GM18505 (cell line): Measurements from ENCODE around the gene NXT1.

Experiments used
- ATAC-seq: cut with Tn5 transposase; IDR thresholded peaks from one replicate; pipeline ENCODE4 v1.9.1; 2021; ENCODE audit not compliant: unreplicated experiment
- POLR2A ChIP-seq: IDR thresholded peaks from 4 replicates; pipeline ENCODE4 v1.6.1; 2011; ENCODE audit warnings: borderline replicate concordance; ENCODE audit not compliant: insufficient read depth, insufficient read length; ENCODE audit errors: extremely low read depth

The NXT1 gene

DNA sequence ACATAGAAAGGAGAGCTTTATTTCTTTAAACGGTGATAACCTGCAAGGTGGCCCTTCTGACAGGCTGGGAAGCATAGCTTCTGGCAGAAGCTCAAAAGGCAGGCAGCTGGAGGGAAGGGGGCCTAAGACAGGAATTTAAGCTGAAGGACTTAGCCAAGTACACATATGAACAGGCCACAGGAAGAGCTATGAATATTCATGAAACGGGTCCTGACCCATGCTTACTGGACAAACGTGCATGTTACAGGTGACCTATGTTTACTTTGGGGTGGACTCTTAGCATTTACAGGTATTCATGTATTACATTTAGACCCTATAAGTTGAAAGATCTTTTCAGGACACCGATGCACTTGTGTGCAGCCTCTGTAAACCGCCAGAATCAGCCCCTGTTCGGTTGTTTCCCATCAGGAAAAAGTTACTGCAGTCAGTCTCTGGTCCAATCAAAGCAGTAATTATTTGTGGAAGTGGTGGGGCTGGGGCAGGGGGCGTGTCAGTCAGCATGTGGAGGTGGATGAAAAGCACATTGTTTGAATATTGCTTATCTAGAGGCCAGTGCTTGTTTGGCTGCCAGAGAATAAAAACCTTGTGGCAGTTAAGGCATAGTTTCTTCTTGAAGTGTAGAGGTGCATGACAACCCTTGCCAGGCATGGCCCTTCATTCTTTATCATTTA is 8.5 kb downstream of the NXT1 start:
- ATAC-seq: no peak
- no peak for TF ChIP-seq POLR2A

DNA sequence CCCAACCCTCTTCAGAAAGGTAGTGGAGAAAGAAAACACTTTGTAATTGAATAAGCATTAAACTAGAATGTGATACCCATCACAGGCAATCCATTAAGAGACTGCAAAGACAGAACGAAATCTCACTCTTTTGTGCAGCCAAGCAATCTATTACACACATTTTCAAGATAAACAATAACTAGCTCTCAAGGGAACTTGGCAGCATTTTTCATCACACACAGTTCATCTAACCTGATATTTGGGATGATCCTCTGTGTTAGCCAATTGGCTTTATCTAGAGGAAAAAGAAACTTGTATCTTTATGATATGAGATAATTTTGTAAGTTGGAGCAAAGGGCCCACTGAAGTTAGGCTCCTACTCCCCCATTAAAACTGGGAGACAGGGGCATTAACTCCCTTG is 9.9 kb downstream of the NXT1 start:
- ATAC-seq: no peak
- no peak for TF ChIP-seq POLR2A

DNA sequence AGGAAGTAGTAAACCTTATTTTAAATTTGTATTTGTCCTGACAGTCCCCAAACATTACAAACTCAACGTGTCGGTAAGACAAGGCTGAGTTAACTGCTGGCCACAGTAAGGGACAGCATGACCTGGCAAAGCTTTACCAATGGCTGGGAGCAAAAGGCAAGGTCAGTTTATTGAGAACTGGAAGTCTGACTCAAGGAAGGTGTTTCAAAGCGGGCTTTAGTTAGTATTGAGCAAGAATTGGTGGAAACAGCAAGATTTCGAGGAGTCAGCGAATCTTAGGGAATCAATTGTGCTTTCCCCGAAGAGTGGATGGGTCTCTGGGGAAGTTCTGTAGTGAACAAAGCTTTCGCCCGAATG is 10.5 kb downstream of the NXT1 start:
- no peak for TF ChIP-seq POLR2A
- ATAC-seq: no peak

- TF ChIP-seq POLR2A: peak; percentile 85
- peak; percentile 55 for ATAC-seq
Observed at GRCh38 chr20:23361476-23362391, 11.1 kb downstream of the NXT1 start, which contains the start of gene GZF1. Gene GZF1 (plus strand): TSS chr20:23362182. CDS start chr20:23364384, 2,202 bp downstream.

DNA sequence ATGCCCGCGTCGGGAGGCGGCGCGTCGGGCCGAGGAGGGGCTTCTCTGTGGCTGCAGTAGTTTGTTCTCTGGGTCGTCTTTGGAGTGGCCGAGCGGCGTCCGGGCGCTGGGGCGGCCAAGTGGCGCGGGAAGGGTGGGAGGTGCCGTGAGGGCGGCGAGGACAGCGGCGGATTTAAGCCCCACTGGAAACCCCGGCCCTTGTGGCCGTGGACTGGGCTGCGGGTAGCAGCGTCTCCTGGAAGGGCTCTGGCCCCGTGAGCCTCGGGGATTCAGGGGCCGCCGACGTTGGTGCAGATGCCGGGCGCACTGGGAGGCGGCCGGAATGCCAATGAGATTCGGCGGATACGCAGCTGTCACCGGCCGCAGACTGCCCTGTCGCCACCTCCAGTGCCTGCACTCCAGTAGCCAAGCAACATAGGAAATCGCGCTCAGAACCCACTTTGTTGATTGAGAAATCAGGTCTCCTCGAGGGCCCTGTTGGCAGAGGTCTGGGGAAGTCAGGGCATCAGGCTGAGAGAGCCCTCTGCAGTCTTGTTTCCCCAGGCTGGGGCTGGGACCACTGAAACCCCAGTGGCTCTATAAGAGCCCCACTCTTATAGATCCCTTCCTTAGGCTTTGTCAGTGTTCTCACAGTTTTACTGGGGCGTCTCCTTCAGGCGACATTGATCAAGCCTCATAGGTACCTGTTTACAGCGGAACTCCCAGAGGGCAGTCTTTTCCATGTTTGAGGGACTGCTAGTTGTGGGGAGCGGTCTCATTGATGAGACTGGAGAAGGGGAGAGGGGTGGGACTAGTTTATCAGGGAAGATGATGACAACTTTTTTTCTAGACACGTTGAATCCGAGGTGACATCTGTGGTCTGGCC is 12.0 kb downstream of the NXT1 start:
- peak; percentile 1 for ATAC-seq
- peak; percentile 25 for TF ChIP-seq POLR2A

GRCh38 chr20:23363257-23363649 is 12.7 kb downstream of the NXT1 start:
- no peak for ATAC-seq

GRCh38 chr20:23365390-23366165 is 15.0 kb downstream of the NXT1 start:
- no peak for ATAC-seq
- TF ChIP-seq POLR2A: no peak

More at GRCh38 chr20:23363257-23363649, 12.7 kb downstream of the NXT1 start:
- peak; percentile 48 for TF ChIP-seq POLR2A

GRCh38 chr20:23366384-23366783 is 15.8 kb downstream of the NXT1 start:
- no peak for TF ChIP-seq POLR2A
- no peak for ATAC-seq

- TF ChIP-seq POLR2A: no peak
- ATAC-seq: no peak
Observed at GRCh38 chr20:23367770-23368169, 17.2 kb downstream of the NXT1 start.

- no peak for TF ChIP-seq POLR2A
- ATAC-seq: no peak
Observed at GRCh38 chr20:23368316-23369071, 17.9 kb downstream of the NXT1 start.

DNA sequence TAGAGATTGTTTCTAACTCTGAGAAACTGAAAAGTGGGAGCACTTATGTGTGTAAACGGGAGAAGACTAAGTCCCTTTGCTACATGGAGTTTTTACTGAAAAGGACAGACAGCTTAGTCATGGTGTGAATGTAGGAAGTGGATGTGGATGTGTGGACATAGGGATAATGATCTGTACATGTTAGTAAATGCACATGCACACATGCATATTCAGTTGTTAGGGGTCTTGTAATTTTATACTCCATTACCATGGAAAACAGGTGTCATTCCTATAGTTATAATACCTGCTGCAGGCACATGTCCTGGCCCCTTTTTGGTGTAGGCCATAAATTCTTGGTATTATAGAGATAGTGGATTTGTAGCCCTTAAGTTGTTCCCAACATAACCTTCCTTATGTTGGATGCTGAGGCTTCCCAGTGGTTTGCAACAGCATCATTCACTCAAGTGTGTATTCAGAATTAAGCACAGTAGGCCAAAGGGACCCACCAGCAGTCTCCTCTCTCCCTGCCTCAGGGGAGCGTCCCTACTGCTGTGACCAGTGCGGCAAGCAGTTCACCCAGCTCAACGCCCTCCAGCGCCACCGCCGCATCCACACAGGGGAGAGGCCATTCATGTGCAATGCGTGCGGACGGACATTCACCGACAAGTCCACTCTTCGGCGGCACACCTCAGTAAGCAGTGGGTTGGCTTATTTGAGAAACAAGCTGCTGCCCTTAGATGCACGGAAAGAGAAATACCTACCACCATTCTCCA is 18.7 kb downstream of the NXT1 start:
- no peak for TF ChIP-seq POLR2A
- ATAC-seq: no peak
